ENCODE data around the gene LDAF1.

Gene LDAF1

DNA sequence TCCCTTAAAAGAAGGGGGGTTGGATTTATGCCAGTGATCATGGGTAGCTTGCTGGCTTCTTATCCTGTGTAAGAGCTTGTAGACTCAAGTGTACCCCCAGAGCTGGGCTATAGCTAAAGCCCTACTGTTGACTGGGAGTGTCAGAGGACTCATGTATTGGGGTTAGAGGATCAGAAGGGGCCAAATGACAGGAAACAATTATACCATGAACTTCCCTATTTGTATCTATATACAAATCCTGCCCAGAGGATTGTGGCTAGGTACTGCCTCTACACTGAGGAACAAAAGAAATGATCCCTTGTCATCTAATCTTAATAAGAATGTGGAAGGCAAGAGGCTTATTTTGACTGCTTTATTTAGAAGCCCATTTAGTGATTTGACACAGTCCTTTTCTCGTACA is 38.6 kb downstream of the LDAF1 start:
- DNase-seq, result no peak

DNA sequence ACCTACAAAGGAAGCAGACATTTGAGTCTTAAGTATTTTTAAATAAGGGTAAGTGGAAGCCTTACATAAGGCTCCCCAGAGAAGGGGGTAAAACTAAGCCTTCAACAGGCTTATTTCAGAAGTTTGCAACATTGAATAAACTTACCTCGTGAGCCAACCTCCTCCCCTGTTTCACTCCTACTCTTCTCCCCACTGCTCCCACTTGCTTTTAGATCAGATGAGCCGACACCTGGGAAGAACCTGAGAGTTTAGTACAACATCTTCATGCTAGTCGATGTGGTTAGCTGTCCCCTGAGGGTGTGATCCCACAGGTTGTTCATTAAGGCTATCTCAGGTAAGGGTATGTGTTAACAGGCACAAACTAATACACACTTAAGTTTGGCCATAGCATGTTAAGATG is 39.1 kb downstream of the LDAF1 start:
- no peak for DNase-seq

DNA sequence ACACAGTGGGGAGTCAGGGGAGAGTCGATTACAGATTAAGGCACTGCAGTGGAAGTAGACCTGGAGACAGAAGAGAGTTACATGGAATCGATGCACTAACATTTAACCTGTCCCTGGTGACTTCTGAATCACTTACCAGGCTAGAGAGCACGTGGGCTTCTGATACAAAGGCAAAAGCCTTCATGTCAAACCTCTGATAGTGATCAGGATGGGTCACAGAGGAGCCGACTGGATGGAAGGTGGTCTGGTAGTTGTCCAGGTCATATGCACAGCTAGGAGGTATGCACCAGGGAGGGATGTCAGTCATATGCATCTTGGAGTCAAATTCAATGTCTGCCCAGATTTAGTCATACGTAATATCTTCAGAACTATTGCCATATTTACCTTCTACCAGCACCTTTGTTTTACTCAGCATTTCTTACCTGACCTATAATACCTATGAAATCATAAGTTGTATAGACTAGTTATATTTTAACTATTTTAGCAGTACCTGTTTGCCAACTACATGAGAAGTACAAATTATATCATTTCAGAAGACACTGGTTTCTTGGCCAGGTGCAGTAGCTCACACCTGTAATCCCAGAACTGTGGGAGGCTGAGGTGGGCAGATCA is 41.2 kb downstream of the LDAF1 start:
- DNase-seq, result no peak

DNA sequence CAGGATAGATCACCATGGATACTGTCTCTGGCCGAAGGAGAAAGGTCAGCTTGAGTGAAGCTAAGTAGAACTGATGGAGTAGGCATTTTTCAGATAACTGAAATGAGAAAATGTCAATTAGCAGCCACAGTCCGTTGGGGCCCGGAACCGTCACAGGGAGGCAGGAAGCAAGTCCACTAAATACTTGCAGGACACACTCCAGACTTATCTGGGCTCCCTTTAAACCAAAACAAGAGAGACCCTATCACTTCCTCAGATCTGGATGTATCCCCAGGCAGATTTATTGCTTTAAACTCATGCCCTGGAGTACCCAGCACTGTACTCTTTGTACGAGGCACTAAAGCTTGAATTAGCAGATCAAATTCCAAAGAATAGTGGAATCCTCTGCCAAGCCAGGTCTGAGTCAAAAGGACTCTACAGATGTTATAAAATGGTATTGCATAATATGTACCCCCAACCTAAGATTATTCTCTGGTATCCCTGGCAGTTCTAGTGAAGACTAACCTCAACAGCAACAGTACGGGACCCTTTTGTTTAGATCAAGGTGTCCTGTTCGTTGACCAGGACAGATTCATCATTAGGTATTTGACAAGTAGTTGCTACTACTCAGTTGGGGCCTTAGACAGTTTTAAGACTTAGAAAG is 44.8 kb downstream of the LDAF1 start:
- no peak for DNase-seq

DNA sequence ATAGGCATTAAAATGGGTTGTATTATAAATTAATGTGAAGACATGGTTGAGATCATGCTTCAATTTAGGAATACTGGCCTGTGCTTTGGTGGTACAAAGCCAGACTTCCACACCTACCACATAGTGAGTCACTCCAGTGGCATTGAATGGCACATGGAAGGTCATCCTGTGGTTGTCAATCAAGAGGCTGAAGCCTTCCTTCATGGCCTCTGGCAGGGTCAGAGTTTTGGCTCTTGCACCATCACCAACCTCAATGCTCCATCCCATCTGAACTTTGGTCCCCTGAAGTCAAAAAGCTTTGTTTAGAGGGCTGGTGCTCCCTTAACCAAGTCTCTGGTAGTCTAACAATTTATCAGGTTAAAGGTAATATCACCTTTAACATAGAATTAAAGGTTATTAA is 46.8 kb downstream of the LDAF1 start:
- DNase-seq, result no peak

DNA sequence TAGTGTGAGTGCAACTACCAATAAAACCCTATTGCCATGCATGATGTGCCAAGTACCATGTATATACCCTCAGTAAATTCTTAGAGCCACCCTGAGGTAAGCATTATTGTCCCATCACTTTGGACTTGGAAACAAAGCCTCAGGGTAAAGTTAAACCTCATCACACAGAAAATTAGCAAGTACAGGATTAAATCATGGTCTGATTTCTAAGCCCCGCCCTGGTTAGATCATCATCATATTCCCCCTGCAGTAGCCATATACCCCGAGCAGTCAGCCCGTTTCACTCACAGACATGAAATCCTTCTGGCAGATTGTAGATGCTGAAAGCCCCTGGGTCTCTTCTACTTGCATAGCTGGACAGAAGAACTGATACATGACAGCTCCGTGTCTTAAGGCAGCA is 48.1 kb downstream of the LDAF1 start:
- no peak for DNase-seq

DNA sequence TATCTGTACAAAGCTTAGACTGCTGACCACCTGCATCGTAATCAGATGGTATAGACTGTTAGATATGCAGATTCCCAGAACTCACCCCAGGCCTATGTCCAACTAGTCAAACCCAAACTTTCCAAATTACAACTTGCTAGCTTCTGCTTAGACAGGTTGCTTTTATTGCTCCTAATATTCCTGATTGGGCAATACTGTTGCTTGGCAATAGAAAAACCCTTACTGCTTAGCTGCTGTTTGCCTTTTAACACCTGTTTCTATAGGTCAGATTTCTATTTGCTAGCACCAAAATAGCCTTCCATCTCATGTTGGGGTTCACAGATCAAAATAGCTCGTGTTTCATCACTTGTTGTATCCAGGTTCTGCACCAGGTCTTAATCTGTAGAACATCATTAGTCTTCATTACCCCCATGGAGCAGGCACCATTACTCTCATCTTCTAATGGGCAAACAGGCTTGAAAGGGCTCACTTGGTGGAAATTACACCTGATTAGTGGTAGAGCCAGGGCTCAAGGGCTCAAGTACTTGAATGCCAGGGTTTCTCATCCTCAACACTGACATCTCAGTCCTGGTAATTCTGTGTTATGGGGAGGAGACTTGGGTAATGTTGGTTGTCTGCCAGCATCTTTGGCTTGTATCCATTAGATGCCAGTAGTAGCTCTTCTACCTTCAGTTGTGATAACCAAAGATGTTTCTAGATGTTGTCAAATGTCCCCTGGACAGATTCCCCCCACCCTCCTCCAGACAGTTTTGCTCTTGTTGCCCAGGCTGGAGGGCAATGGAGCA is 50.2 kb downstream of the LDAF1 start:
- DNase-seq, result no peak

DNA sequence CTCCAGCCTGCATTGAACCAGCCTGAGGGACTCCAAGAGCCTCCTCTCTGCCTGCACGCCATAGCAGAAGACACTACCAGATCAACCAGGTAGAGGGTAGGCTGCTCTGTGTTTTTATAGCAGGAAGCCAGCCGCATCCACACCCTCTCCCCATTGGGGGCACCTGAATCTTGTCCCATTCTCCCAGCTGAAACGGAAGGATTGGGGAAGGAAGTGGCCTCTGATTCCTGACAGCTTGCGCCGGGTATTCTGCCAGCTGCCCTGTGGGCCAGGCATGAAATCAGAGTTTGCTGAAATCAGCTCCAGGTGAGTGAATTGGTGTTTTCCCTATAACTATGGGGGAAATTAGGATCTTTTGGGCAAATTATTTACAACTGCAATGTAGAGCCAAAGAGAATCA is 53.0 kb downstream of the LDAF1 start, which contains the start of gene ZP2:
TSS of gene ZP2 (minus strand) at position 89 of the 400 bp plus-strand sequence. CDS start at position 62, 27 bp downstream.
- DNase-seq, result no peak

DNA sequence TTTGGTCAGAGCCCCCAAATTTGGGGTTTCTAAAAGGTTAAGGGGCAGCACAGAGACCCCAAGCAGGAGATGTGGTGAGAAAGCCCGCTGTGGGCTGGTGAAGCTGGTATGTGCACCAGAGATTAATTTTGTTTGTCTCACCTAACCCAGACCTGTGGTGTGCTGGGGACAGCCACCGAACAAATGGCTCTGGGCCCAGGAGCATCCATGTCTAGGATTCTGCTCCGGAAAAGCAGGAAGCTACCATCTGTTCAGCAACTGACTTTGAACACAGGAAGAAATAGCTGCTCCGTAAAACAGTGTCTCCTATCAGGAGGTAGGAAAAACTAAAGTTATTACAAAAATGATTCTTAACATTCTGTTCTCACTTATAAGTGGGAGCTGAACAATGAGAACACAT is 55.6 kb downstream of the LDAF1 start:
- DNase-seq, result no peak

DNA sequence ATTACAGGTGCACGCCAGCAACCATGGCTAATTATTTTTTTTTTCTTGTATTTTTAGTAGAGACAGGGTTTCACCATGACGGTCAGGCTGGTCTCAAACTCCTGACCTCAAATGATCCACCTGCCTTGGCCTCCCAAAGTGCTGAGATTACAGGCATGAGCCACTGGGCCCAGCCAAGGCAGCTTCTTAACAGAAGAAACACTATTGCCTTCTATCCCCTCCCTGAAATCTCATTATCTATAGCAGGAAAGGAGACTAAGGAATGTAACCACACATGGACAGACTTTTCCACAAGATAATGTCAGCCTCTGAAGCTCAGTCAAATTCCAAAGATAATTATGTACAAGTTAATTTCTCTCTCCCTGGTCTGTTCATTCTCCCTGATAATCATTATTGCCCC is 58.6 kb downstream of the LDAF1 start:
- DNase-seq, result no peak

DNA sequence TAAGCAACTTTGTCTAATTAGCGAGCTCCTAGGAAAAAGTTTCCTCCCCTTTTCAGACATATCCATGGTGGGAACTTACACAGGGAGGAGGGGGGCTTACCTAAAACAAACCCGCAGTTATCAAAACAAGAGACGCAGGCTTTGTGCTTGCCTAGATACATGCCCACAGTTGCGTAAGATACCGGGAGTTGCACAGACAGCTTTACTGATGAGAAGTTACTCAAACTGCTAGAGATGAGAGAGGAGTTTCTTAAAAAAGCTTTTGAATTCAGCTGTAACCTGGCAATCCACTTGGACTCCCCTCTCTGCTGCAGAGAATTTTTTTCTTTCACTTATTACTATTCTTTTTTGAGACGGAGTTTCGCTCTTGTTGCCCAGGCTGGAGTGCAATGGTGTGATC is 59.7 kb downstream of the LDAF1 start:
- DNase-seq, result no peak

DNA sequence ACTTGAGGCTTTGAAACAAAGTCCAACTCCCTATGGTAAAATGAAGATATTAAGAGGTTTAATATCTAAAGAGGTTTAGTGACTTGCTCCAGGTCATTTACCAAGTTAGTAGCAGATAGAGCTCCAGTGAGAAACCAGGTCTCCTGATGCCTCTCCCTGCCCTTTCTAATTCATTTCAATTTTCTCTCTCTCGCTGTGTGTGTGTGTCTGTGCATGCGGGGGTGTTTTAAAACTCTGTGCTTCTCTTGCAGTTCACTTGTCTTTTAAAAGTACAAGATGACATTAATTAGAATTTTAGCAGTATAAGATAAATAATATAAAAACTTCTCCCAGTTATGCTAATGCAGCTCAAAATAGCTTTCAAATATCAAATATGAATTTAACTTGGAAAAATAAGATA is 61.1 kb downstream of the LDAF1 start:
- DNase-seq, result no peak

DNA sequence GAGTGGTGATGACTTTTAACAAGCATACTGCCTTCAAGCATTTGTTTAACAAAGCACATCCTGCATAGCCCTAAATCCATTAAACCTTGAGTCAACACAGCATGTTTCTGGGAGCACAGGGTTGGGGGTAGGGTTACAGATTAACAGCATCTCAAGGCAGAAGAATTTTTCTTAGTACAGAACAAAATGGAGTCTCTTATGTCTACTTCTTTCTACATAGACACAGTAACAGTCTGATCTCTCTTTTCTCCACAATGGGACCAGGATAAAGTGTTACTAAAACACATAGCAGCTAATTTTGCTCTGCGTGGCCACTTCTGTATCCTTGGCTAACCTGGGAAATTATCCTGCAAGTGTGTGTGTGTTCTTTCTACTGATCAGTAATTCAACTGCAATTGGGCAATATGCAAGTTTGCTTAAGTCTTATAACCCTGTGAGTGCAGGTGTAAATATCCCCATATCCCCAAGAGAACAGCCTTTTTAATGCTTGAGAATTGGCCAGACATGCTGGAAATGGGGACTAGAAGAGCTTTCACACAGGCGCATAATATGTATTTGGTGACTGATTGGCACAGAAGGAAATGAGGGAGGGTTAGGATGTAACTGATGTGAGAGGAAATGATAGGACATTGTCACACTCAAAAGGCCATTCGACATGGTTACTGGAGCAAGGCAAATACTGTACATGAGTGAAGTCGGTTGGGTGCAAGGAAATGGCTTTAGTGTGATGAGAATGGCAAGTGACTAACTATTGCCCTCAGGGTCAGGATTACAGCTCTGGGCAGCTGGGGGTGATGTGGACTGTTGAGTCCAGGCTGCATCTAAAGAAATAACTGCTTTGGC is 64.2 kb downstream of the LDAF1 start:
- no peak for DNase-seq

DNA sequence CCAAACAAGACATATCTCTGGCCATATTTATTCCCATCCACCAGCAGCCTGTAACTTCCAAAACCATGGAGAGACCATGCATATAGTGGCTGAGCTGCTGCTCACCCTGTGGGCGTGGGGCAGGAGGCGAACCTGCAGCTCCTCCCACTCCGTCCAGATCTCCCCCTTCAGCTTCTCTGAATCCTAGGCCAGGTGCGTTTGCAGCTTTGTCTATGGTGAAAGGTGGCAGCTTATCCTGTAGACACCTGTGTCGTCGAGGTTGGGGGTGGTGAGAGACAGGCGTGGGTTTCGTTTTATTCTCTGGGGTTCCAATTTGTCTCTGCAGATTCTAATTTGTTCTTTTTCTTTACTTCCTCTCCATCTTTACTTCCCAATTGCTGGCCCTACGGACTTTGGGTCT is 65.3 kb downstream of the LDAF1 start:
- no peak for DNase-seq

DNA sequence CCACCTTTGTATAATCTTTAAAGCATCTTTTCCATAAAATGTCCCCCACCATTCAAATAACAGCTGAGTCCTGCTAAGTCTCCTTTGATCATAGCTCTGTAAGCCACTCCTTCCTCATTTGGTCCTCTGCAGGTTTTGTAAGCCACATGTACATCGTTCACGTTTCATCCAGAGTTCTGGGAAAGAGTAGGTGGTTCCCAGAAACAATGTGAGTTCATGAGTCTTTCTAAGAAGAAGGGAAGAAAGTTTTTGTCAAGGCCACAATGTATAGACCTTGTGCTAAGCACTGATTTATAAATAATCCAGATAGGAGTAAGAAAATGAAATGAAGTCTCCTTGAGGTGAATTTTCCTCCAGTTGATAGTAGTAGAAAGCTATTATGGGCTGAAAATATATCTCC is 66.3 kb downstream of the LDAF1 start:
- DNase-seq, result no peak

DNA sequence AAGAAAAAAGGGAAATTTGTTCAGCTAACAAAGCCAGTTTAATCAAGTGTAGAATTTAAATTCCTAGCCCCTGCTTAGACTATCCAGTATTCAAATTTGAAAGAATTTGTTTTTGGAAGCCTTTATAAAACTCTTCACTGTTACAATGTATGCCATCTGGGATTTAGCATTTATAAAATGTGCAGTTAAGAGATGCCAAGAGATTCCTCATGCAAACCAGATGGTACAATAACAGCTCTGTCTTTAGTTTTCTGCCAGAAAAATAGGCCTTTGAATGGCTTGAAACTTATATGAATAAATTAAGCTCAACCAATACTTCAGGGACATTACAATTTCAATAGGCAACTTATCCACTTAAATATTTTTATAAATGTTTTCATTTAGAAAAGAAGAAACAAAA is 68.3 kb downstream of the LDAF1 start:
- no peak for DNase-seq

DNA sequence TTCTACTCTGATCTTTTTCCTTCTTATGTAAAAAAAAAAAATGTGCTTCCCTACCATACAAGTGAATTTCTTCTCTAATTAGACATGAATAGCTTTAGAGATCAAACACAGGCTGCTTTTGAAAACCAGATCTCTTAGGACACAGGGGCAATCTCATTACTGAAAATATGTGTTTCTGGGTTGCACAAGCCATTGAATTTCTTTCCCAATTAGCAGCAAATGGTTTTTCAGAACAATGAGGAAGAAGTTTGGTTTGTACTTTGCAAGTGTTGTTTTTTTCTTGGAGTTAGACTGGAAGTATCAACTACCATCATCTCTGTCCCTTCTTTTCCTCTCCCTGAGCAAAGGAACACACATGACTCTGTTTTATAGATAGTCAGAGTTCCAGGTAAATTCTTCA is 69.4 kb downstream of the LDAF1 start:
- no peak for DNase-seq

DNA sequence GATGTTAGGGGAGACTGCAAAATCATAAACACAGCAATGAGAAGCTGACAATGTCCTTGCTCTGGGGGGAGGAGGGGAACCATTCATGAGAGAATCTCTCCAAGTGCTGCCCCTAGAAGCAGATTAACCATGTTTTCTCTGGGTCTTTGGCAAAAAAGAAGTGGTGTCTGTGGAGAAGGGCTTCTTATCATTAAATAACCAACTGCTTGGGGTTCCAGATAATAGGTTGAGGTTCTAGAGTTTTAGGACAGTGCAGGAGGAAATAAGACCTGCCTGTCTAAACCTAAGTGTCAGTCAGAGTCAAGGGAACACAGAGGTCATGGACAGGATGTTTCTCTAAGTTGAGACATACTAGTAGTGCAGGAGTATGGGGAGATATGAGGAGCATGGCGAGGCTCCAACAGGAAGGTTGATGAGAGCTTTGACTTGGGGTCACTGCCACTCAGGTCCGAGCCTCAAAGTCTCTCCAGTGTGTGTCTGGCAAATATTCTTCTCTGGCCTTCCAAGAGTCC is 69.9 kb downstream of the LDAF1 start:
- no peak for DNase-seq

Data from activated naive CD4-positive, alpha-beta T cell treated with anti-CD3 and anti-CD28 coated beads, Interleukin-2, amount 50 U/mL, for 16 hours (primary cell).